Prostate gland (tissue), 2 donors: ENCODE results near the gene LITAFD.
"Not testable (repeated sequence)": the region's sequence is repeated elsewhere in the genome, so short reads cannot be mapped to it uniquely, and the experiment has no call there.

Source experiments
- POLR2A ChIP-seq: fragments of 450-650 bp; IDR thresholded peaks from one replicate; pipeline ENCODE4 v1.6.1; 2016; ENCODE audit warnings: antibody characterized with exemption, mild to moderate bottlenecking
- POLR2AphosphoS5 ChIP-seq: sonication (generic); formaldehyde crosslinking; IDR thresholded peaks from one replicate; pipeline ENCODE4 v1.6.1; 2017; ENCODE audit warnings: antibody characterized with exemption
- TF ChIP-seq, protein P1 (sequence below), 4 experiments: fragments of 200-600 bp in 2 of 4; fragments of 450-650 bp in 2 of 4; sonication (generic) in 2 of 4; IDR thresholded peaks; 1 replicate in 3 of 4; 2 replicates in 1 of 4; pipeline ENCODE4 v1.5.1; 2016 to 2019; ENCODE audit warnings: antibody characterized with exemption in 4 of 4, mild to moderate bottlenecking in 2 of 4, moderate library complexity in 2 of 4

DNA sequence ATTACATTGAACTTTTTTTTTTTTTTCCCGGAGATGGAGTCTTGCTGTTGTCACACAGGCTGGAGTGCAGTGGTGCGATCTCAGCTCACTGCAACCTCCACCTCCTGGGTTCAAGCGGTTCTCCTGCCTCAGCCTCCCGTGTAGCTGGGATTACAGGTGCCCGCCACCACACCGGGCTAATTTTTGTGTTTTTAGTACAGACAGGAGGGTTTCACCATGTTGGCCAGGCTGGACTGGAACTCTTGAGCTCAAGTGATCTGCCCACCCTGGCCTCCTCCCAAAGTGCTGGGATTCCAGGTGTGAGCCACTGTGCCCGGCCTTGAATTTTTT lies 8.3 kb upstream of the LITAFD start:
- TF ChIP-seq, protein P1, sequence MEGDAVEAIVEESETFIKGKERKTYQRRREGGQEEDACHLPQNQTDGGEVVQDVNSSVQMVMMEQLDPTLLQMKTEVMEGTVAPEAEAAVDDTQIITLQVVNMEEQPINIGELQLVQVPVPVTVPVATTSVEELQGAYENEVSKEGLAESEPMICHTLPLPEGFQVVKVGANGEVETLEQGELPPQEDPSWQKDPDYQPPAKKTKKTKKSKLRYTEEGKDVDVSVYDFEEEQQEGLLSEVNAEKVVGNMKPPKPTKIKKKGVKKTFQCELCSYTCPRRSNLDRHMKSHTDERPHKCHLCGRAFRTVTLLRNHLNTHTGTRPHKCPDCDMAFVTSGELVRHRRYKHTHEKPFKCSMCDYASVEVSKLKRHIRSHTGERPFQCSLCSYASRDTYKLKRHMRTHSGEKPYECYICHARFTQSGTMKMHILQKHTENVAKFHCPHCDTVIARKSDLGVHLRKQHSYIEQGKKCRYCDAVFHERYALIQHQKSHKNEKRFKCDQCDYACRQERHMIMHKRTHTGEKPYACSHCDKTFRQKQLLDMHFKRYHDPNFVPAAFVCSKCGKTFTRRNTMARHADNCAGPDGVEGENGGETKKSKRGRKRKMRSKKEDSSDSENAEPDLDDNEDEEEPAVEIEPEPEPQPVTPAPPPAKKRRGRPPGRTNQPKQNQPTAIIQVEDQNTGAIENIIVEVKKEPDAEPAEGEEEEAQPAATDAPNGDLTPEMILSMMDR (IDR thresholded peaks at IDR 0.05), result not testable (repeated sequence)
- TF ChIP-seq POLR2A, POLR2AphosphoS5: not testable (repeated sequence)
